CD4-positive, alpha-beta memory T cell (primary cell): ENCODE data around the gene LDB2. TPM values are rescaled to one million over a fixed set of nuclear protein-coding genes. Genes with fewer than 3 reads are reported as not detected.

Source experiments
- CTCF ChIA-PET: fragments of 350-600 bp; sonication (Branson Sonifier 250); formaldehyde crosslinking; loops from one replicate; lab custom pipeline; 2021; ENCODE audit warnings: inconsistent platforms; ENCODE audit not compliant: partially characterized antibody; lab: Charles Lee
- POLR2A ChIA-PET: fragments of 350-600 bp; sonication (Branson Sonifier 250); formaldehyde crosslinking; loops from one replicate; lab custom pipeline; 2021; ENCODE audit not compliant: partially characterized antibody; lab: Charles Lee
- DNase-seq, 5 donors: peaks; one replicate each; pipeline versions ENCODE4 v3.0.0 to v3.0.0-alpha.2; 2020 to 2022; ENCODE audit warnings: mixed read lengths in 1 of 5
- H3K27ac ChIP-seq: one replicate; pipeline ENCODE4 v1.7.0; 2013; ENCODE audit warnings: low read depth, low read length
- H3K27me3 ChIP-seq: 2 replicates; pipeline ENCODE4 v1.7.0; 2013; ENCODE audit warnings: mild to moderate bottlenecking, low read length, moderate library complexity; ENCODE audit not compliant: insufficient read depth
- H3K36me3 ChIP-seq: 2 replicates; pipeline ENCODE4 v1.7.0; 2013; ENCODE audit warnings: mild to moderate bottlenecking, low read length, moderate library complexity; ENCODE audit not compliant: insufficient read depth
- H3K4me1 ChIP-seq: 2 replicates; pipeline ENCODE4 v1.7.0; 2013; ENCODE audit warnings: mild to moderate bottlenecking, low read length, moderate library complexity; ENCODE audit not compliant: insufficient read depth
- H3K4me3 ChIP-seq, 2 donors: one replicate each; pipeline ENCODE4 v1.7.0; 2013; ENCODE audit warnings: low read length in 2 of 2, mild to moderate bottlenecking in 1 of 2
- H3K9me3 ChIP-seq, 2 donors: one replicate each; pipeline ENCODE4 v1.7.0; 2013; ENCODE audit warnings: low read length in 2 of 2, control low read depth in 1 of 2; ENCODE audit not compliant: control insufficient read depth in 1 of 2
- H3K27ac Mint-ChIP-seq, 7 donors: one replicate each; pipeline ENCODE4 v1.8.0; 2020 to 2021; ENCODE audit warnings: mixed read lengths in 7 of 7, mild to moderate bottlenecking in 6 of 7, inconsistent platforms in 3 of 7, moderate library complexity in 3 of 7
- H3K27me3 Mint-ChIP-seq, 2 donors: one replicate each; pipeline ENCODE4 v1.8.0; 2020 to 2021; ENCODE audit warnings: mixed read lengths in 2 of 2
- H3K36me3 Mint-ChIP-seq, 2 donors: one replicate each; pipeline ENCODE4 v1.8.0; 2020 to 2021; ENCODE audit warnings: mixed read lengths in 2 of 2, inconsistent platforms in 1 of 2, mild to moderate bottlenecking in 1 of 2
- H3K4me1 Mint-ChIP-seq, 4 donors: one replicate each; pipeline ENCODE4 v1.8.0; 2020 to 2021; ENCODE audit warnings: mixed read lengths in 4 of 4, mild to moderate bottlenecking in 1 of 4
- H3K4me3 Mint-ChIP-seq, 8 donors: one replicate each; pipeline ENCODE4 v1.8.0; 2020 to 2021; ENCODE audit warnings: mixed read lengths in 8 of 8, mild to moderate bottlenecking in 7 of 8, moderate library complexity in 6 of 8, inconsistent platforms in 3 of 8
- H3K9me3 Mint-ChIP-seq, 8 donors: one replicate each; pipeline ENCODE4 v1.8.0; 2020 to 2021; ENCODE audit warnings: mixed read lengths in 8 of 8, mild to moderate bottlenecking in 5 of 8, inconsistent platforms in 3 of 8, moderate library complexity in 1 of 8
- intact Hi-C: fragments of 100-400 bp; cut with micrococcal nuclease; formaldehyde crosslinking; loops from one replicate; pipeline ENCODE4 v1.15.1; 2023
- polyA plus RNA-seq, 2 donors: library from polyadenylated mRNA; unstranded; fragments of 300-500 nt; fragmentation: Illumina TruSeq; gene quantifications; one replicate each; pipeline ENCODE4 v1.2.3, GENCODE V29; 2021
- total RNA-seq, 2 experiments: library from RNA; stranded (reverse); gene quantifications; one replicate each; pipeline ENCODE4 v1.2.3, GENCODE V29; 2021

LDB2 gene
- total and polyA plus RNA-seq, 4 experiments from 2014 or later, result not detected

DNA sequence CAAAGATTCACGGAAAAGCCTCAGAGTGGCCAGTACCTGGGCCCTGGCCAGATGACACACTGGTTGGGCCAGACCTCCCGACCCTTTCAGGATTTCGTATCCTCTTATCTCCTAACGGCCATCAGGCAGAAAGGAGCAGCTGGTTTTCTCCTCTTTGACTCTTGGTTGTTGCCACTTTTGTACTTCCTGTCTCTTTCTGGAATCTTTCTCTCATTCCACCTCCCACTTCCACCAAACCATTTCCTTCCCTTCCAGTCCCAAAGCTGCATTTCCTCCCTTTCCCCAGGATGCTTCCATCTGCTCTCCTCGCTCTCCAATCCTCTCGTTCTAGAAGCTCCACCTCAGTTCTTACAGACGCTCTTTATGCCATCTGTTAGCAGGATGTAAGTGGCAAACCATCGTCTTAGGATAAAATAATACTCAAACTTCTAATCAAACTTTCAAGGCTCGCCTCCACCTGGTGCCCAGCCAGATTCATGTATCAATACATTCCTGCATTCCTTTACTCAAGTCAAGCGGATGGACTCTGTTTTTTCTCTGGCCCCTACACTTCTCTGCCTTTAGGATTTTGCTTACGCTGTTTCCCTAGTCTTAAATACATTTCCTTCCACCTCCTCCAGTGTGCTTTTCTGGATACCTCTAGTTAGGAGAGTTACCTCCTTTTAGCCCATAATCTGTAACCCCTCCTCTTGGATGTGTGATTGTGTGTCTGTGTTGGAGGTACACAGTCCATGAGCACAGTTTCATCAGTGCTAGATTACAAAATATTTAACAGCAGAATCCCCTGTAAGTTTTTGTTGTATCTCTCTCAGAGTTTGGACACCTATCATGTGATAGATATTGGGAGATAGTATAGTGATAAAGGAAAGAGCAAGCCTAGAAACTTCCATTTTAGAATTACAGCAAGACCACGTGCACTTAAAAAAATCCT lies 70.4 kb downstream of the LDB2 start:
- CTCF ChIA-PET, result no interaction called here
- peaks cover 3 to 5% of the 10 kb centered on the region in 2 donors for H3K27me3 Mint-ChIP-seq
- H3K27ac ChIP-seq, result no peak overlapping the region
- intact Hi-C loops, result no loop called here
- POLR2A ChIA-PET, result no interaction called here
- H3K4me3 ChIP-seq, result no peak overlapping the region
- no peaks in the 10 kb centered on the region for H3K36me3 Mint-ChIP-seq
- H3K27ac Mint-ChIP-seq, result no peak overlapping the region
- no peaks in the 10 kb centered on the region for H3K36me3 ChIP-seq
- no peaks in the 10 kb centered on the region for H3K27me3 ChIP-seq
- no peak overlapping the region for H3K4me3 Mint-ChIP-seq
- peaks cover 0 to 6% (median 0%) of the 10 kb centered on the region in 8 donors for H3K9me3 Mint-ChIP-seq
- DNase-seq, result no peak
- no peaks in the 10 kb centered on the region for H3K4me1 Mint-ChIP-seq
- H3K4me1 ChIP-seq, result no peaks in the 10 kb centered on the region
- H3K9me3 ChIP-seq, result no peaks in the 10 kb centered on the region

DNA sequence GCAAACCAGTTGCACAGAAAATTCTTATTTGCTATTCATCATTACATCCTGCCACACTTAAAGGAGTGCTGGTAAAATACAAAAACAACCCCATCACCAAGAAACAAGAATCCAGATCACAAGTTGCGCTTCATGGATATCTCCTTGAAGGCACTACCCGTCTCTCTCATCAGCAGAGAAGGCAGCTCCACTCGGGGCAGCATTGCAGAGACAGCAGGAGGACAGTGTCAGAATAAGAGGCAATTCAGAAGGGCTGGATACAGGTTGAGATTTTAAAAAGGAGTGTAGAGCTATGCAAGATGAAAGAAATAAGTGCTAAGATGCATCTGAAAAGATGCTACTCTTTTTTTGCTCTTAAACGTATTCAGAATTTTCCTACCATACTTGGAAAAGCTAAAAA lies 71.4 kb downstream of the LDB2 start:
- POLR2A ChIA-PET, result no interaction called here
- Mint-ChIP-seq H3K4me1 (no peaks in the 10 kb centered on the region), H3K4me3 (no peak overlapping the region), H3K9me3 (peaks cover 0 to 6% (median 0%) of the 10 kb centered on the region in 8 donors), H3K27ac (no peak overlapping the region), H3K27me3 (peaks cover 3 to 5% of the 10 kb centered on the region in 2 donors), H3K36me3 (no peaks in the 10 kb centered on the region)
- intact Hi-C loops, result no loop called here
- CTCF ChIA-PET, result no interaction called here
- Histone ChIP-seq H3K4me3 (no peak overlapping the region), H3K27me3 (no peaks in the 10 kb centered on the region), H3K27ac (no peak overlapping the region), H3K9me3 (no peaks in the 10 kb centered on the region), H3K36me3 (no peaks in the 10 kb centered on the region), H3K4me1 (no peaks in the 10 kb centered on the region)
- DNase-seq, result no peak

DNA sequence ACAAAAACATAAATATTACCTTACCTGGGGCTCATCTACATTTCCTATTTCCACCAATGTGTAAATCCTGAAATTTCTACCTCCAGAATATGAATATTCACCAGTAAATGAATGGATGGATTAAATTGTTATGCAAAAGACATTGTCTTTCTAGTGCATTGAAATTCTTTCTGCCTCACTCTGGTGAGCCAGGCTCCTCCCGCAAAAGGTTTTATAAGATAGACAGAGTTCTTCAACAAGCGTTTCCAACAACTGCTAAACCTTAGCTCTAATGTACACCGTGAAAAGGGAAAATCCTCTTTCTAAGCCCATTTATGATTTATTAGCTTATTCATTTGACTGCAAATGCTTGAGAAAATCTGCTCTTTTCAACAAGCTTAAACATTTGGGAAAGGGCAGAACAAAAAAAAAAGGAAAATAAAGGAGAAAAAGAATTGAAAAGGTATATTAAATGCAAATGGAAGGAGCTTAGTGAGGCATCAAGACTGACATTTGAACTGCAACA lies 72.0 kb downstream of the LDB2 start:
- no peak overlapping the region for H3K4me3 ChIP-seq
- ChIA-PET POLR2A (no interaction called here), CTCF (no interaction called here)
- H3K36me3 ChIP-seq, result no peaks in the 10 kb centered on the region
- Mint-ChIP-seq H3K27ac (no peak overlapping the region), H3K27me3 (peaks cover 3 to 5% of the 10 kb centered on the region in 2 donors), H3K9me3 (peaks cover 0 to 6% (median 0%) of the 10 kb centered on the region in 8 donors), H3K4me1 (no peaks in the 10 kb centered on the region), H3K4me3 (no peak overlapping the region), H3K36me3 (no peaks in the 10 kb centered on the region)
- intact Hi-C loops, result no loop called here
- DNase-seq, result no peak
- H3K27me3 ChIP-seq, result no peaks in the 10 kb centered on the region
- H3K4me1 ChIP-seq, result no peaks in the 10 kb centered on the region
- H3K27ac ChIP-seq, result no peak overlapping the region
- no peaks in the 10 kb centered on the region for H3K9me3 ChIP-seq

DNA sequence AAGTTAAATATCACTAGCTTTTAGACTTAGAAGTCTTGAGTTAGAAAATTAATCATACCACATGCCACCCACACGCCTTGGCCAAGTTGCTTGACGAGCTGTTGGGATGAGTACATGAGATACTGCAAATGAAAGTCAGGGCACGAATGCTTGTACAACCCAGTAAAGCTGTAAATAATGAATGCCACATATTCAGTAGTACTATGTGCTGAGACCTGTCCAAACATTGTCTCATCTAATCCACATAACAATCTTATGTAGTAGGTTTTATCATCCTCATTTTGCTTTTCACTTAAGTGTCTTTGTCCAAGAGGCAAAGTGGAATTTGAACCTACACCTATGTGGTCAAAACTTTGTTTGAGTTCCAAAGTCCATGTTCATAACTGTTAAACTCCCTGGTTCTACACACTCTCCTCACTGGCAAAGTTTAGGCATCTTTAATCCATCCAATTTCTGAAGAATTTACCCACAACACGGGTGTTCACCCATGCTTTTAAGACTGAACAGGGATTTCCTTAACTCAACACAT lies 74.1 kb downstream of the LDB2 start:
- intact Hi-C loops, result no loop called here
- Mint-ChIP-seq H3K9me3 (no peaks in the 10 kb centered on the region), H3K27ac (no peak overlapping the region), H3K4me1 (no peaks in the 10 kb centered on the region), H3K36me3 (no peaks in the 10 kb centered on the region), H3K27me3 (peaks cover 1 to 3% of the 10 kb centered on the region in 2 donors), H3K4me3 (no peak overlapping the region)
- POLR2A ChIA-PET, result no interaction called here
- Histone ChIP-seq H3K27me3 (no peaks in the 10 kb centered on the region), H3K4me3 (no peak overlapping the region), H3K4me1 (no peaks in the 10 kb centered on the region), H3K27ac (no peak overlapping the region), H3K36me3 (no peaks in the 10 kb centered on the region), H3K9me3 (no peaks in the 10 kb centered on the region)
- no peak for DNase-seq
- CTCF ChIA-PET, result no interaction called here

DNA sequence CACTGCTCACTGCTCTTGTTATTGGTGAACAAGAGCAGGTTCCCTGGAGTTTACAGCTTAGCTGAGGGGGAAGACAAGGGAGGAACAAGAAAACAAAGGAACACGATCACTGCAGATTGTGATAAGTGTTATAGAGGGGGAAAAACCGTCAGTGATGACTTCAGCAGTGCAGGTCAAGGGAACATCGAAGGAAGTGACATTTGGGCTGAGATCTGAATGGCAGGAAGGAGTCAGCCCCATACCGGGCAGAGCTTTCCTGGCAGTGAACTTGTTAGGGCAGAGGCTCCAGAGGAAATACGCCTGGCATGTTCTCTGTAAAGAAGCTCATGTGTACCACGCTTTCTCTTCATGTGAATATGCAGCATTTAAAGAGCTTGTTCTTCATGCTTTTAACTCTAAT lies 78.1 kb downstream of the LDB2 start:
- ChIA-PET POLR2A (no interaction called here), CTCF (no interaction called here)
- no peaks in the 10 kb centered on the region for H3K9me3 ChIP-seq
- H3K36me3 ChIP-seq, result no peaks in the 10 kb centered on the region
- H3K27ac ChIP-seq, result no peak overlapping the region
- H3K4me1 ChIP-seq, result no peaks in the 10 kb centered on the region
- no peaks in the 10 kb centered on the region for H3K4me1 Mint-ChIP-seq
- no peaks in the 10 kb centered on the region for H3K27me3 ChIP-seq
- no peak overlapping the region for H3K27ac Mint-ChIP-seq
- intact Hi-C loops, result no loop called here
- peaks cover 0 to 2% (median 0%) of the 10 kb centered on the region in 8 donors for H3K9me3 Mint-ChIP-seq
- DNase-seq, result no peak
- H3K36me3 Mint-ChIP-seq, result no peaks in the 10 kb centered on the region
- no peak overlapping the region for H3K4me3 ChIP-seq
- H3K4me3 Mint-ChIP-seq, result no peak overlapping the region
- H3K27me3 Mint-ChIP-seq, result peaks cover 0 to 2% of the 10 kb centered on the region in 2 donors

DNA sequence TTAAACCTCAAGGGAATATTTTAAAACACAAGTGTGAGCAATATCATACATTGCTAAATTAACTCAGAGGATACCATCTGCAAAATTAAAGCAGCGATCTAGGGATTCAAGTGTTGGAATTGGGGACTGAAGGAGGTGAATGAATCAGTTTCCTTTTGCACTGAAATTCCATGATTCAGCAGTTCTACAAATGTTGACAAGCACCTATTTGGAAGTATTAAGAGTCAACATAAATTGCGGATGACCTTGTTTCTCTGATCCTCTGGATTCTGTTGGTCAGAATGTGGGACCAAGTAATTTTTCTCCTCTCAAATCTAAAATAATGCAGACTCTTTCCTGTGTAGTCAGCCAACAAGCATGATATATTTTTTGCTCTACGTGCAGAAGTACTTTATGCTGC lies 78.8 kb downstream of the LDB2 start:
- intact Hi-C loops, result no loop called here
- ChIA-PET POLR2A (no interaction called here), CTCF (no interaction called here)
- no peak for DNase-seq
- no peaks in the 10 kb centered on the region for H3K27me3 ChIP-seq
- Mint-ChIP-seq H3K9me3 (peaks cover 0 to 3% (median 0%) of the 10 kb centered on the region in 8 donors), H3K36me3 (no peaks in the 10 kb centered on the region), H3K4me3 (no peak overlapping the region), H3K27ac (no peak overlapping the region), H3K4me1 (no peaks in the 10 kb centered on the region), H3K27me3 (peaks cover 0 to 2% of the 10 kb centered on the region in 2 donors)
- H3K9me3 ChIP-seq, result no peaks in the 10 kb centered on the region
- H3K4me3 ChIP-seq, result no peak overlapping the region
- no peaks in the 10 kb centered on the region for H3K36me3 ChIP-seq
- no peaks in the 10 kb centered on the region for H3K4me1 ChIP-seq
- H3K27ac ChIP-seq, result no peak overlapping the region

DNA sequence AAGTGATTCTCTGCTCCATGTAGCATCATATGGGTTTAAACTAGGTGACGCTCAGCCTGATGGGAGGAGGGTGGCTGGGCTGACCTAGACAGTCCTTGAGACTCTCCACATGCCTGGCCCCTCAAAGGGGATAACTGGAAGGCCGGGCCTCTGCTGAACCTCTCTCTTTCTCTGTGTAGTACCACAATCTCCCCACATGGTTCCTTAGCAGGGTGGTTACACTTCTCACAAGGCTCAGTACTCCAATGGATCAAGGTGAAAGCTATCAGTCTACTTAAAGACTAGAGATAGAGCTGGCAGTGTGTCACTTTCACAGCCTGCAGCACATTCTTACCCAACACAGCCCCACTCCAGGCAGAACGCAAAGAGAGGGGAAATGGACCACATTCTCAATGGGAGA lies 80.4 kb downstream of the LDB2 start:
- no peaks in the 10 kb centered on the region for H3K4me1 ChIP-seq
- H3K9me3 Mint-ChIP-seq, result peaks cover 0 to 3% (median 0%) of the 10 kb centered on the region in 8 donors
- H3K4me3 Mint-ChIP-seq, result no peak overlapping the region
- ChIA-PET POLR2A (no interaction called here), CTCF (no interaction called here)
- intact Hi-C loops, result no loop called here
- no peaks in the 10 kb centered on the region for H3K36me3 ChIP-seq
- H3K27me3 ChIP-seq, result no peaks in the 10 kb centered on the region
- H3K9me3 ChIP-seq, result no peaks in the 10 kb centered on the region
- H3K27ac ChIP-seq, result no peak overlapping the region
- H3K4me1 Mint-ChIP-seq, result no peaks in the 10 kb centered on the region
- no peak overlapping the region for H3K27ac Mint-ChIP-seq
- no peak overlapping the region for H3K4me3 ChIP-seq
- no peak for DNase-seq
- peaks cover 0 to 2% of the 10 kb centered on the region in 2 donors for H3K27me3 Mint-ChIP-seq
- no peaks in the 10 kb centered on the region for H3K36me3 Mint-ChIP-seq
